ENCODE results near the gene CLCN3.

The CLCN3 gene

GRCh38 chr4:169604131-169604900 is 16.1 kb upstream of the CLCN3 start:
- Histone ChIP-seq H3K4me1 (peaks cover 0 to 12% (median 4%) of the 10 kb centered on the region in 4 donors), H3K4me3 (no peak overlapping the region), H3K27me3 (no peaks in the 10 kb centered on the region), H3K9me3 (no peaks in the 10 kb centered on the region), H3K27ac (peak overlapping the region in 1 of 2 donors; percentile 20), H3K36me3 (peaks cover 4 to 23% (median 10%) of the 10 kb centered on the region in 3 donors)
- DNase-seq, result peak in 1 of 2 donors; percentile 32
- intact Hi-C loops (cut with DNase I; ENCODE audit: low total_unique reads), result no loop called here
- no peak for TF ChIP-seq CTCF (IDR thresholded peaks at IDR 0.05)

GRCh38 chr4:169604903-169605331 is 15.5 kb upstream of the CLCN3 start:
- no peak for TF ChIP-seq CTCF (IDR thresholded peaks at IDR 0.05)
- no peaks in the 10 kb centered on the region for H3K27me3 ChIP-seq
- peak overlapping the region in 1 of 2 donors; percentile 20 for H3K27ac ChIP-seq

GRCh38 chr4:169611157-169611556 is 9.2 kb upstream of the CLCN3 start:
- H3K27ac ChIP-seq, result peak overlapping the region; percentile 92 to 98
- intact Hi-C loops (cut with DNase I; ENCODE audit: low total_unique reads), result loop anchor here (10.0 kb wide), 1 partner anchor 144 kb away; the partner anchor contains the start of gene HPF1
- no peak for DNase-seq
- no peaks in the 10 kb centered on the region for H3K9me3 ChIP-seq
- peaks cover 0 to 22% (median 13%) of the 10 kb centered on the region in 4 donors for H3K4me1 ChIP-seq
- peak overlapping the region; percentile 79 to 98 for H3K4me3 ChIP-seq
- TF ChIP-seq CTCF (IDR thresholded peaks at IDR 0.05), result no peak
- no peaks in the 10 kb centered on the region for H3K27me3 ChIP-seq
- no peaks in the 10 kb centered on the region for H3K36me3 ChIP-seq

More at GRCh38 chr4:169604903-169605331, 15.5 kb upstream of the CLCN3 start:
- H3K9me3 ChIP-seq, result no peaks in the 10 kb centered on the region
- H3K36me3 ChIP-seq, result peaks cover 4 to 17% (median 10%) of the 10 kb centered on the region in 3 donors
- no peak for DNase-seq
- intact Hi-C loops (cut with DNase I; ENCODE audit: low total_unique reads), result no loop called here
- peaks cover 0 to 13% (median 4%) of the 10 kb centered on the region in 4 donors for H3K4me1 ChIP-seq
- no peak overlapping the region for H3K4me3 ChIP-seq

GRCh38 chr4:169611991-169612870 is 8.1 kb upstream of the CLCN3 start, which contains the start of gene NEK1:
NEK1 (minus strand) TSS chr4:169612583; CDS start chr4:169602630, 9,953 bp downstream.
- Histone ChIP-seq H3K4me1 (peaks cover 0 to 22% (median 13%) of the 10 kb centered on the region in 4 donors), H3K36me3 (no peaks in the 10 kb centered on the region), H3K9me3 (no peaks in the 10 kb centered on the region), H3K4me3 (peak within 1 kb of the TSS; percentile 79 to 98), H3K27ac (peak within 1 kb of the TSS; percentile 92 to 98), H3K27me3 (no peaks in the 10 kb centered on the region)
- peak; percentile 84 to 91 for DNase-seq
- intact Hi-C loops (cut with DNase I; ENCODE audit: low total_unique reads), result loop anchor here (10.0 kb wide), 1 partner anchor 143 kb away; the partner anchor contains the start of gene HPF1
- no peak for TF ChIP-seq CTCF (IDR thresholded peaks at IDR 0.05)

Measured in tibial artery (tissue), 4 donors.